Measurements from ENCODE around the gene FBXL14.

Gene FBXL14

GRCh38 chr12:1532375-1533165 lies 61.8 kb downstream of the FBXL14 start:
- no peak for DNase-seq

GRCh38 chr12:1531654-1532374 lies 62.6 kb downstream of the FBXL14 start:
- DNase-seq = no peak

GRCh38 chr12:1531153-1531653 lies 63.2 kb downstream of the FBXL14 start:
- DNase-seq = no peak

- DNase-seq = no peak
Observed at GRCh38 chr12:1530592-1531152, 63.7 kb downstream of the FBXL14 start.

GRCh38 chr12:1529862-1530591 lies 64.4 kb downstream of the FBXL14 start:
- DNase-seq = no peak

GRCh38 chr12:1529228-1529861 lies 65.0 kb downstream of the FBXL14 start:
- DNase-seq = no peak

GRCh38 chr12:1528791-1529190 lies 65.6 kb downstream of the FBXL14 start:
- DNase-seq = no peak

- no peak for DNase-seq
Observed at GRCh38 chr12:1527789-1528188, 66.6 kb downstream of the FBXL14 start.

GRCh38 chr12:1525858-1526257 lies 68.5 kb downstream of the FBXL14 start:
- DNase-seq = no peak

GRCh38 chr12:1523558-1524050 lies 70.8 kb downstream of the FBXL14 start:
- no peak for DNase-seq

- DNase-seq = no peak
Observed at GRCh38 chr12:1523046-1523445, 71.3 kb downstream of the FBXL14 start.

GRCh38 chr12:1519642-1520041 lies 74.7 kb downstream of the FBXL14 start:
- DNase-seq = no peak

GRCh38 chr12:1518591-1519516 lies 75.5 kb downstream of the FBXL14 start:
- no peak for DNase-seq

GRCh38 chr12:1517734-1518525 lies 76.5 kb downstream of the FBXL14 start:
- no peak for DNase-seq

- no peak for DNase-seq
Observed at GRCh38 chr12:1517007-1517406, 77.4 kb downstream of the FBXL14 start.

Measured in GOT3 (cell line).